ENCODE data around the gene ADAMTS3. TPM values are rescaled to one million over a fixed set of nuclear protein-coding genes. Genes with fewer than 3 reads are reported as not detected.

ADAMTS3 gene
- total RNA-seq, 1 experiment from 2014 or later = 2.2 TPM

DNA sequence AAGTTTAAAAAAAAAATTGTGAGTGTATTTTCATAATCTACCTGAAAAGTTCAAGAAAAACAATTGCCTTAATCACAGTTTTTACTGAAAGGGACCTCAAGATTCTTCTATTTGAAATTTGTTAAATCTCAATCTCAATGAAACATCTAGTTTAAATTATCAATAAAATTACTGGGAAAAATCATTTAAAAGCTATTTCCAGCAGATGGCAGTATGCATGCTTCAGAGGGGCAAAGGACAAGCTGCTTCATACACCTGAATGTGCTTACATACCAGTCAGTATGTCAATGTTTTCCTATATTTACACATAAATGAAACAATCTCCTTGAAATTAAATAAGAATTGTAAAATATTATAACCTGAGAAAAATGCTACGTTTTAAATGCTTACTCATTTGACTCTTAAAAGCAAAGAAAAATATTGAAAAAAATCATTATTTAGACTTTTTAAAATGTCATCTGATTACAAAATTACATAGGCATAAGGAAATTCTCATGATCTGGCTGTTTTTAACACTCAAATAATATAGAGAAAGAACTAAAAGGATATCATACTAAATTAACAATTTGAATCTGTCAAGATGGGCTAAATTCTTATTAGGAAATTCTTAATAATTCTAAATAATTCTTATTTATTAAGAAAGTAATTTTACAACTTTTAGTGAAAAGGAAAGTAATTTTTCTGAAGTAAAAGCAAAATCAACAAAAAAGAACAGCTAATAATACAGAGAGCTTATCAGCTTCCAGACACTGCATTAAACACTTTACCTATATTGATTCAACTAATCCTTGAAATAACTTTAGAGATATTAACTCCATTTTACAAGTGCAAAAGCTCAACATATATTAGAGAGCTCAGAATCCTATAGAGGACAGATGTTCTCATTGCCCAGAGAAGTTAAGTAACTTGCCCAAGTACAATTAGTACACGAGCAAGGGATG lies 242.1 kb downstream of the ADAMTS3 start:
- in situ Hi-C loops (cut with HindIII; ENCODE audit: low pct_unique_long_range_greater_than_20kb, low sequenced_read_pairs) = no loop called here
- peak; percentile 35 for DNase-seq (ENCODE audit: low read depth)

DNA sequence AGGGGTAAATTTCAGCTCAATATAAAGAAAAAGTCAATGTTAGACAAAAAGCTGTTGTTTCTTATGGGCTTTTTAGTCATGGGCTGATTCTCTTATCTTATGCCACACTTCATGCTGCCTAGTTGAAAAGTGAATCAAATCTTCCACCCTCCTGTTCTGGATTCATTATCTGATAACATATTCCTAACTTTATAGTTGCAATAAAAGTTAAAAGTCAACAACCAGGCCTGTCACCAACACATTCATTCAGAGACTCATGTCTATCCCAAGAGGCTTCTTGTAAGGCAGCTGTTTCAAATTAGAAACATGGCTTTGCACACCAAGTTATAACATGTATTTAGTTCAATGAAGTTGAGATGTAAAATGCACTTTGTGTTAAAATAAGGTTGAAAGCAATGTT lies 243.8 kb downstream of the ADAMTS3 start:
- DNase-seq (ENCODE audit: low read depth) = no peak
- in situ Hi-C loops (cut with HindIII; ENCODE audit: low pct_unique_long_range_greater_than_20kb, low sequenced_read_pairs) = no loop called here

DNA sequence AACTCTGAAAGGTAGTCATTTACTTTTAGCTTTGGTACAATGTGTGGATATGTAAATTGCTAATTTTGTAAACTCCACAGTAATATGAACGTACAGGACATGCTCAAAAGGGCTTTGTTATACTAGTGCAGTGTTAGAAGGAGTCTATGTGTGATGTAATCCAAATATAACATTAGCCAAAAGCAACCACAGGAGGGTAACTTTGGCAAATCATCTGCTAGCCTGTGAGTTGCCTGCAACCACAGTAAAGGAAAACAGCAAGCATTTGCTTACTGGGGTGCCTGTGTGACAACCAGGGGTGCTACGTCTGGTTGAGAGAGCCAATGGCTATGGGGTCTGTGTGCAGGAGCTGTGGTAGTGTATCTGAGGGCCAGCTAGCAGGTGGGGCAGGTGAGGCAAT lies 245.8 kb downstream of the ADAMTS3 start:
- in situ Hi-C loops (cut with HindIII; ENCODE audit: low pct_unique_long_range_greater_than_20kb, low sequenced_read_pairs) = no loop called here
- no peak for DNase-seq (ENCODE audit: low read depth)

DNA sequence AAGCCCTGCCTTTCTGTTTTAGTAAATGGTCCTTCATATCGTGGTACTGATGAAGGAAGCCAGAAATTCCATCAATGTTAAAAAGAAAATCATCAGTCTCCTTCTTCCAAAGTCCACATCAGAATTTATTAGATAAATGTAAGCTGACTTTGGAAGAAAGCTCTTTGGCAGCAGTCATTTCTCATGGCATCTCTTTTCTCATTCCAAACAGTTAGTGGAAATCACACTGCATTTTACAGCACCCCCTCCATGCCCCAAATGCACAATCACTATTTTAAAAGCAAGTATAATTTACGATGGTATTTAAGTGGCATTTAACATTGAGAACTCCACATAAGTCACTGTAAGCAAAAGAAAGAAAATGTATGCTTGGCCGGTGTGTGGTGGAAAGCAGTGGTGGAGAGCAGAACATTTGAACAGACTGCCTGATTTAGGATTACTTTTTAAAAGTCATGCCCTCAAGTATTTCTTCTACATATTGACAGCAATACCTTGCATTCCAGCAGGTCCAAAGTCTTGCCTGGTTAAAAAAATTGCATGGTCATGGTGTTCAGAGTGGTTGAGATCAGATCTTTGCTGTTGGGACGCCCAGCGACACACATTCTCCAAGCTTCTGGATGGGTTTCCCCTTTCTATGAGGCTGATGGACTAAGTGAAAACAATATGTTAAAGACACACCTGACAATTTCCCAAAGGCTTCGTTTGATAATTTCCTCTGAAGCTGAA lies 248.6 kb downstream of the ADAMTS3 start:
- no peak for DNase-seq (ENCODE audit: low read depth)
- in situ Hi-C loops (cut with HindIII; ENCODE audit: low pct_unique_long_range_greater_than_20kb, low sequenced_read_pairs) = no loop called here

DNA sequence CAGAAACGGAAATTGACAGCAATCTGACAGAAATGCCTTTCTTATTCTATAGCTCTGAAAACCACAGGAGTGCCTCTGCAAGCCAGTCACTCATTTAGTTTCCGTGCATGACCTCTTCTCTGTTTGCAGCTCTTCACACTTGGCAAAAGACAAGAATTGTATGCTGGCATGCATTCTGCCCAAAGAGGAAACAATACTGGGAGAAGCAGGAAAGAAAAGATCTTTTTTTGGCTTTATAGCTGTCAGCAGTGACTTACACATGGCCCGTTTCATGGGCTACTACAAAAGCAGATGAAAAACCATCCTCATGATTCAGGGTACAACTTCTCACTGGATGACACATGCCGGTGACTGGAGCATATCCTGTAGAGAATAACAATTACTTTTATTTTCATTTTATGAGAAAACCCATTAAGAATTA lies 249.4 kb downstream of the ADAMTS3 start:
- in situ Hi-C loops (cut with HindIII; ENCODE audit: low pct_unique_long_range_greater_than_20kb, low sequenced_read_pairs) = no loop called here
- DNase-seq (ENCODE audit: low read depth) = peak; percentile 64

DNA sequence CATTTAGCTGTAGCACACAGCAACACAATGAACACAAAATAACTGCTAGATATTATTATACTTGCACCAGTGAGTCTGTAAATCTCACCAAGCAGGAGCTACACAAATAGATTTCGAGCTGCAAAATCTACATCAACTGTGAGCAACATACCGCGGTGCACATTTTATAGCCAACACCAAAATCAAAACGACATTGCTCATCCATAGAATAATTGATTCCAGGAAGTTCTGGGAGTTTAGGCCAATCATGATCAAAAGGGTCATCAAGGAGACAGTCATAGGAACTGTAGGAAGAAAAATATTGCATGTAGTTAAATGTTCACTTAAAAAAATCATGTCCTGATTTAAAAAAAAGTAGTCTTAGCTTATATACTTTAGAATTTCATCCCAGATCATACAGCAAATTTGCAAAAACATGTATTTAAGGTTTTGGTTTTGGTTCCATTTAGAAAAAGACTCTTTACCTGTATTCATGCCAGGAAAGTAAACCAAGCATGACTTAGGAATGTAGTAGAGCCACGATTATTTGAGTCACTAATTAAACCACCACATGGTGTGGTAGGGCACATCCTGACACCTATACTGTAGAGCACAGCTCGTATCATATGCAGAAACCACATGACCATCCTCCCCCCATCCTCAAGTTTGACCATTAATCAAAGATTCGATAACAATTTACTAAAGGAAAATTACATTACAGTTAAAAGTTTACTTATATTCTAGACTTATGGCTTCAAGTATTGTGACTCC lies 250.4 kb downstream of the ADAMTS3 start:
- peak; percentile 53 for DNase-seq (ENCODE audit: low read depth)
- in situ Hi-C loops (cut with HindIII; ENCODE audit: low pct_unique_long_range_greater_than_20kb, low sequenced_read_pairs) = no loop called here

DNA sequence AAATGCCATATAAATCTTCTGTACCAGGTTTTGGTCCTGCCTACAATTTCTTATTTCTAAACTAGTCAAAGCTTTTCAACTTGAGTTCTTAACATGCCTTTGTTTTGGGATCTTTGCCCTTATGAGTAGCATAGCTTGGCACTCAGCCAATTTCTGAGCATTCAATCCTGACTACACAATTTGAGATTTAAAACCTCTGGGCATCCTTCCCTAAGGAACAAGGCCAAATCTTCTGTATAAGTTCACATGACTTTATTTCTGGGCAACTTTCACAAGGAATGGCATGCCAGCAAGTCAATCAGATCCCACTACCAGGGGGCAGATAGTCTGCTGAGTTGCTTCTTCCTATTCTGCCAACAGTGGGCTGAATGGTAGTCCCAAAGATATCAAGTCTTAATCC lies 254.2 kb downstream of the ADAMTS3 start:
- in situ Hi-C loops (cut with HindIII; ENCODE audit: low pct_unique_long_range_greater_than_20kb, low sequenced_read_pairs) = no loop called here
- no peak for DNase-seq (ENCODE audit: low read depth)

DNA sequence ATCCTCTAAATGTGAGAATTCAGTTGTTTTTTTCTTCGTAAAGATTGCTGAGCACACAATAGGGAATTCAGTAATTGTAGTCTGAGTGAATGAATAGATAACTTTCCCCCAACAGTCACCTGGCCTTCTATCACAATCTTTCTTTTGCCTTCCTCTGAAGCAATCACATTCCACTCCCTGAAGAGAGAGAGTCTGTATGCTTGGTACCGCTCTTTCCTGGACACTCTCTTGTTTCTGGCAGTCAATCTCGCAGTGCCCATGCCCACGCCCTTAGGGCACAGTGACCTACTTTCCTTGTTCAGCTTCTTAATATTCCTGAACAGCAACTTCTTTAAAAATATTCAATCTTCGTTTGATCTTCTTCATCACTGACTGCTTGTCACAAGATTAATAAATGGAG lies 255.9 kb downstream of the ADAMTS3 start:
- in situ Hi-C loops (cut with HindIII; ENCODE audit: low pct_unique_long_range_greater_than_20kb, low sequenced_read_pairs) = no loop called here

DNA sequence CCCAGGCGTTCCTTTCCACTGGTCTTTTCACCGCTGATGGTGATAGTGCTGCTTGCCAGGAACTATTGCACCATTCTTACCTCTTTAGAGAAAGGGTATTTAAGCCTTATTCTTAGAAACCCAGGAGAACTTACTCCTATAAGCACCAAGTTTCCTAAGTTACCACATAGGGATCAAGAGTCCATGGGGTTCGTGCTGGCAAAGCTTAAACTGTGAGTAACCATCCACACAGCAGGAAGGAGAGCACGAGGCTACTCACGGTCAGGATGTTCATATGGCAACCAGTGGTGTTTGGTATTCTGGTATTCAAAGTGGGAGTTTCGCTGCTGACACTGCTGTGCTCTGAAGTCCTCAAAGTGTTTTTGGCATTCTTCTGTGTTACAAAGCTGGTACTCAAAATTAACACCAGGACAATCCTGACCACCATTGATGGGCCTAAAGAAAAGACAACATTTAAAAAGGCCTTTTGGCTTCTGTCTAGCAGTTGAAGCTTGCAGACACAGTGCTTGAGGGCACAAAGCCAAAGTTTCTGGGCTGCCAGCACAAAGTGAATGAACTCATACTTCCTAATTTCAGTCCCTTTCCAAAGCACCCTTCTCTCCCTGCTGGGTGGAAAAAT lies 256.9 kb downstream of the ADAMTS3 start:
- DNase-seq (ENCODE audit: low read depth) = no peak
- in situ Hi-C loops (cut with HindIII; ENCODE audit: low pct_unique_long_range_greater_than_20kb, low sequenced_read_pairs) = no loop called here

More for the DNA sequence above, 255.9 kb downstream of the ADAMTS3 start:
- no peak for DNase-seq (ENCODE audit: low read depth)

DNA sequence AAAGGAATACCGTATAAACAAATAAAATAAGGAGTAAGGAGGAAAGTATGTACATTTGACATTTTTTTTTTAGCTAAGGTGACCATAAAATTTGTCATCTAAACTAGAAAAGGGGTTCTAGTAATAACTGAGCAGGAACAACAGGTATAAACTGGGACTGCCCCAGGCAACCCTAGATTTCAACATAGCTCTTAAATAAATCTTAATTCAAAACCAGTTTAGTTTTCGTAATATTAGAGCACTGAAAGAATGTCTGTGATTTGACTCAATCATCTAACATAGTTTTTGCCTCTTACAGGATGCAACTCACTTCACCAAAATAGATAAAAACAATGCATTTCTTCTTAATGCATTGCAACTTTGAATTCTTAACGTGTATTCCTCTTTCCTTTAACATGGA lies 257.7 kb downstream of the ADAMTS3 start:
- in situ Hi-C loops (cut with HindIII; ENCODE audit: low pct_unique_long_range_greater_than_20kb, low sequenced_read_pairs) = no loop called here
- DNase-seq (ENCODE audit: low read depth) = no peak

DNA sequence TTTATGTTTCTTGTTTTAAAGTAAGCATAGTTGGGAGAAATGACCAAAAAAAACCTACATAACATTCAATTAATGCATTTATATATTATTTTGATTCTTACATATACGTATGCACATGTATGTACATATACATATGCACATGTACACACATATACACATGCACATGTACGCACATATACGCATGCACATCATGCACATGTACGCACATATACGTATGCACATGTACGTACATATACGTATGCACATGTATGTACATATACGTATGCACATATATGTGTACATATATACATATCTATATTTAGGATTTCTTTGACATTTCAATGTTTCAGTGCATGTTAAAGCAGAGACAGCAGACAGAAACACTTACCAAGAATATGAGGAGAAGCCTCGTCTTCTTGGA lies 263.4 kb downstream of the ADAMTS3 start:
- DNase-seq (ENCODE audit: low read depth) = no peak
- in situ Hi-C loops (cut with HindIII; ENCODE audit: low pct_unique_long_range_greater_than_20kb, low sequenced_read_pairs) = no loop called here

DNA sequence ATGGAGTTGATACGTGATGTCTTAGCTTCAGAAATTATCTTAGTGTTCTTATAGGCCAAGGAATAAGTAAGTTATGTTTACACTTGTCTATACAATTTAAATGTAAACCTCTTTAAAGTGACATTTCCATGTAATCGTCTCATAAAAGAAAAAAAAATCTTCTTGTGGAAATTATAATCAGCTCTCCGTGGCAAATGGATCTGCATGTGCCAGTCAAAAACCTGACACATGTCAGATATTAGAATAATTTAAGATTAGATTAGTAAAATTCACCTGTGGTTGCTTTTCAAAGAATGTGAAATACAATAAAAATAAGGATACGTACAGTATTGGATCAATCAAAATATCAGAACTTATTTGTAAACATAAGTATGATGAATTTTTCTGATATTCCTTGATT lies 263.9 kb downstream of the ADAMTS3 start:
- in situ Hi-C loops (cut with HindIII; ENCODE audit: low pct_unique_long_range_greater_than_20kb, low sequenced_read_pairs) = no loop called here
- DNase-seq (ENCODE audit: low read depth) = no peak

DNA sequence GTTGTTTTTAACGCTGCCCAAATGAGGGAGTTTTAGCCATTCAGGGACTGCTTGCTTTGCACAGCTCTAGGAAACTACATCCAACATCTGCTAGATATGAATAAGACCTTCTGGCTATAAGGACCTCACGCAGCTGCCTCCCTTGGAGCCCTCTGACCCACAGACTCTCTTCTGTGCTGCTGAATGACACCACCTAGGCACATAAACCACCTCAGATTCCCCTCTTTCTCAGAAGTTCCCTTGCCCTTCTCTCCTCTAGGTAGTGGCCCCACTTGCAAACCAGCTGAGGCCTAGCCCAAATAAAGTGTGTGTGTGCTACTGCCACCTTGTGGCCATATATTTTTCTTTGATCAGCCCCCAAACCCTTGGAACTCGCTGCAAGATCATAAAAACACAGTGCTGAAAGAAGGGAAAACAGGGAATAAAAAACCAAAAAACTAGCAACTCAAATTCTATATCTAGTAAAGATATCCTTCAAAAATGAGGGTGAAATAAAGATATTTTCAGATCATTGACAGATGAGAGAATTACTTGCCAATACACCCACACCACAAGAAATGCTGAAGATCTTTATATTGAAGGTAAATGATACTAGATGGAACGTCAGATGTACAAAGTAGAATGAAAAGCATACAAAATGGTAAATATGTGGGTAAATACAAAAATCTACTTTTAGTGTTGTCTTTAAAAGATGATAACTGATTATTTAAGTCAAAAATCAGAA lies 265.9 kb downstream of the ADAMTS3 start:
- DNase-seq (ENCODE audit: low read depth) = peak; percentile 43
- in situ Hi-C loops (cut with HindIII; ENCODE audit: low pct_unique_long_range_greater_than_20kb, low sequenced_read_pairs) = no loop called here

DNA sequence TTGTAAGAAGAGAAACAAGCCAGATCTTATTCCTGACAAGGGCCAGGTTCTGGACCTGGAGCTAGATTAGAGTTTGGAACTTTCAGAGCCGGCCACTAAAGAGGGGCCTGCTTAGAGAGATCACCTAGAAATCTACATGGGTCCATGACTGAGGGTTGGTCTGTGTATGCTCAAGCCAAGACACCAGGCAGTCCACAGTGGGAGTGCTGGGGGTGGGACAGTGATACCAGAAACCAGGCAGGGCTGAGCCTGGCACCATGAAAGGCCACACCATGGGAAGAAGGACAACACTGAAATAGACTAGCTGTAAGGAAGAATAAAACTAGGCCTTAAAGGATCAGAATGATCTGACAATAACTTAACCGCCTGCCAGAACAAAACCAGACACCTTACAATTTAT lies 267.3 kb downstream of the ADAMTS3 start:
- no peak for DNase-seq (ENCODE audit: low read depth)
- in situ Hi-C loops (cut with HindIII; ENCODE audit: low pct_unique_long_range_greater_than_20kb, low sequenced_read_pairs) = no loop called here

DNA sequence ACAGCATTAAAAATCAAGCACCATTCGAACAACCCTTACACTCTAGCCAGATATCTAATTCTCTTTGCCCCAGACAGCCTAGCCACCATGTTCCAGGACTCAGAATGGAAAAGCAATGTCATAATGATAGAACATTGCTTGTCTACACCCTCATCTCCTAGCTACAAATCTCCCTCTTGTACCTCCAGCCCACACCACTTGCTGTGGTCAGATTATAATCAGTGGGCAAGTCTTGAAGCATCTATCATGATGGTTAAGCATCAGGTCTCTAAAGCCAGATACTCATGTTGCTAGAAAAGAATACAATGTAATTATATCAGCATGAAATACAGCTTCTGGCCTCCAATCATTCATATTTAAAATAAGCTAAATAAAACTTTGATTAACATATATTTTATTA lies 268.9 kb downstream of the ADAMTS3 start:
- in situ Hi-C loops (cut with HindIII; ENCODE audit: low pct_unique_long_range_greater_than_20kb, low sequenced_read_pairs) = no loop called here
- DNase-seq (ENCODE audit: low read depth) = no peak

DNA sequence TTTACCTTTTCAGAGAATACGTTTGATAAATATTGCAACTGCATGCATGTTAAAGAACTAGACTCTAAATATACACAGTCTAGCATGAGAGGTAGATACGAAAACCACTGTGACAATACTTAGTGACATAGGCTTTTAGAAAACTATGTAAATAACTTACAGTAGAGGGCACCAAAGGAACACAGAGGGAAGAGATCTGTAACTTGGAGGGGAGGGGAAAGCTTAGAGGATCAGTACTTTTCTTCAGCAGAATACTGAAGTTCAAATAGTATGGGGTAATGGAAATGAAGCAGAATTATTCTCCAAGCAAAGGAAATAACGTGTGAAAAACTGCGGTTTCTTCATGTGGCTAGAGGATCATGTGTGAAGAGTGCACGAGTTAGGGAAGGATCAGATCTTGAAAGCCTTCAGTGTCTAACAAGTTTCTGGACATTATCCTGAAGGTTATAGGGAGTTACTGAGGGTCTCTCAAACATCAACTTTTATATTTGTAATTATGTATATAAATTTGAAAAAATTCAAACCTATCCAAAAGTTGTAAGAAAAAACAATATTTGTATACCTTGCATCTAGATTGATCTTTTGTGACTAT lies 273.0 kb downstream of the ADAMTS3 start:
- DNase-seq (ENCODE audit: low read depth) = peak; percentile 59

DNA sequence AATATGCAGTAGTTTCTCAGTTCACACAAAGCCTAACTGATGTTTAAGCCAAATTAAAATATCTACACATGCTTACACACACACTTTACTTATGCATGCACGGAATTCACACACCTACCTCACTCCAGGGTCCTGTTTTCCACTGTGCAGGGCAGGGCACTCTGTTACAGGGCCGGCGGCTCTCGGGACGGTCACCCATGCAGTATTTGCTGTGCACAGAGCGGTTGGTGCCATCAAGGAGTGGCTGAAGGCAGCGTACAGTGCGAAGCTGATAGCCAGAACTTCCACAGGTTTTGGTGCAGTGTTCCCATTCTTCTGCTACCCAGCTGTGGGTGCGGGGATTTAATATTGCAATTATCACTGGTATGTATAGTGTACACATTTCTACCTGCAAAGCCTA lies 278.3 kb downstream of the ADAMTS3 start:
- in situ Hi-C loops (cut with HindIII; ENCODE audit: low pct_unique_long_range_greater_than_20kb, low sequenced_read_pairs) = no loop called here
- DNase-seq (ENCODE audit: low read depth) = no peak

More for the DNA sequence above, 273.0 kb downstream of the ADAMTS3 start:
- in situ Hi-C loops (cut with HindIII; ENCODE audit: low pct_unique_long_range_greater_than_20kb, low sequenced_read_pairs) = no loop called here

All from Caki2 (cell line).